ENCODE measurements around the gene ARHGEF6. TPM values are rescaled to one million over a fixed set of nuclear protein-coding genes. Genes with fewer than 3 reads are reported as not detected.

ARHGEF6 gene
- polyA plus RNA-seq, 1 donor from 2014 or later = 1.8 TPM

DNA sequence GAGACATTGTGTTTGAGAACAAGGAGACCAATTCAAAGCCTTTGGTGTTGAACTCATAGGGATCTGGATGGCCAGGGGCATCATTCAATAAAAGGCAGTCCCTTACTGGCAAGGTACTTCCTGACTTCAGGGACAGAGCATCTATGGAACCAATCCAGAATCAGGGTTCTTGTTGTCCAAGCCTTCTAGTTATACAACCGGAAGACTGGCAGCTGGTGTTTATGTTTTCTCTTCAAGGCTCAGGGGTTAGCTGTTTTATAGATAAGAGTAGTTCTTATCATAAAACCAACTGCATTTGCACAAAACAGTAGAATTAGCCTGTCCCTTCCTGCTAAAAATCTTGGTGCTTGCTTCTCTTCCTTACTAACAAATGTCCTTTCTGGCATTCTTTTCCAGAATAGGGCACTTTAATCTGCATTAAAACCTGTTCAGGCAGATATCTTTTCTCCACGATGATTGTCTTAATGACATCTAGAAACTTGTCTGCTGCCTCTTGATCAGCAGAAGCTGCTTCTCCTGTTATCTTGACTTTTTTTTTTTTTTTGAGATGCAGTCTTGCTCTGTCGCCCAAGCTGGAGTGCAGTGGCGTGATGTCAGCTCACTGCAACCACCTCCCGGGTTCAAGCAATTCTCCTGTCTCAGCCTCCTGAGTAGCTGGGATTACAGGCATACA, 38.4 kb upstream of the ARHGEF6 start:
- Histone ChIP-seq H3K27me3 (ENCODE audit: insufficient read depth, low read depth, low read length) (no peaks in the 10 kb centered on the region), H3K9me2 (ENCODE audit: insufficient read depth, low read length) (no peaks in the 10 kb centered on the region), H3K4me2 (ENCODE audit: low read length) (no peak overlapping the region), H3K9ac (ENCODE audit: low read length) (no peak overlapping the region), H3K27ac (ENCODE audit: low read length) (no peak overlapping the region), H4K20me1 (ENCODE audit: insufficient read depth) (no peaks in the 10 kb centered on the region), H2AFZ (ENCODE audit: low read depth, low read length) (no peak overlapping the region), H3K79me2 (replicated peaks; ENCODE audit: insufficient read depth, low read length) (no peaks in the 10 kb centered on the region), H3K9me3 (ENCODE audit: low read length) (no peaks in the 10 kb centered on the region), H3K36me3 (ENCODE audit: insufficient read depth, low read length) (no peaks in the 10 kb centered on the region), H3K4me3 (ENCODE audit: low read length) (no peak overlapping the region), H3F3A (ENCODE audit: insufficient read depth, low read length, poor library complexity, severe bottlenecking) (no peaks in the 10 kb centered on the region)
- TF ChIP-seq CTCF (IDR thresholded peaks at IDR 0.05; ENCODE audit: poor library complexity, severe bottlenecking) (no peak), POLR2AphosphoS5 (IDR thresholded peaks at IDR 0.05) (no peak), EZH2 (IDR thresholded peaks at IDR 0.05; ENCODE audit: borderline replicate concordance, insufficient read depth, low read length, poor library complexity, severe bottlenecking) (no peak), RAD21 (conservative IDR thresholded peaks at IDR 0.05) (no peak), SMC3 (conservative IDR thresholded peaks at IDR 0.05; ENCODE audit: poor library complexity) (no peak), EP300 (conservative IDR thresholded peaks at IDR 0.05; ENCODE audit: poor library complexity, severe bottlenecking) (no peak)
- TF ChIP-seq, protein P1, sequence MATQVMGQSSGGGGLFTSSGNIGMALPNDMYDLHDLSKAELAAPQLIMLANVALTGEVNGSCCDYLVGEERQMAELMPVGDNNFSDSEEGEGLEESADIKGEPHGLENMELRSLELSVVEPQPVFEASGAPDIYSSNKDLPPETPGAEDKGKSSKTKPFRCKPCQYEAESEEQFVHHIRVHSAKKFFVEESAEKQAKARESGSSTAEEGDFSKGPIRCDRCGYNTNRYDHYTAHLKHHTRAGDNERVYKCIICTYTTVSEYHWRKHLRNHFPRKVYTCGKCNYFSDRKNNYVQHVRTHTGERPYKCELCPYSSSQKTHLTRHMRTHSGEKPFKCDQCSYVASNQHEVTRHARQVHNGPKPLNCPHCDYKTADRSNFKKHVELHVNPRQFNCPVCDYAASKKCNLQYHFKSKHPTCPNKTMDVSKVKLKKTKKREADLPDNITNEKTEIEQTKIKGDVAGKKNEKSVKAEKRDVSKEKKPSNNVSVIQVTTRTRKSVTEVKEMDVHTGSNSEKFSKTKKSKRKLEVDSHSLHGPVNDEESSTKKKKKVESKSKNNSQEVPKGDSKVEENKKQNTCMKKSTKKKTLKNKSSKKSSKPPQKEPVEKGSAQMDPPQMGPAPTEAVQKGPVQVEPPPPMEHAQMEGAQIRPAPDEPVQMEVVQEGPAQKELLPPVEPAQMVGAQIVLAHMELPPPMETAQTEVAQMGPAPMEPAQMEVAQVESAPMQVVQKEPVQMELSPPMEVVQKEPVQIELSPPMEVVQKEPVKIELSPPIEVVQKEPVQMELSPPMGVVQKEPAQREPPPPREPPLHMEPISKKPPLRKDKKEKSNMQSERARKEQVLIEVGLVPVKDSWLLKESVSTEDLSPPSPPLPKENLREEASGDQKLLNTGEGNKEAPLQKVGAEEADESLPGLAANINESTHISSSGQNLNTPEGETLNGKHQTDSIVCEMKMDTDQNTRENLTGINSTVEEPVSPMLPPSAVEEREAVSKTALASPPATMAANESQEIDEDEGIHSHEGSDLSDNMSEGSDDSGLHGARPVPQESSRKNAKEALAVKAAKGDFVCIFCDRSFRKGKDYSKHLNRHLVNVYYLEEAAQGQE (IDR thresholded peaks at IDR 0.05; ENCODE audit: borderline replicate concordance) = no peak

DNA sequence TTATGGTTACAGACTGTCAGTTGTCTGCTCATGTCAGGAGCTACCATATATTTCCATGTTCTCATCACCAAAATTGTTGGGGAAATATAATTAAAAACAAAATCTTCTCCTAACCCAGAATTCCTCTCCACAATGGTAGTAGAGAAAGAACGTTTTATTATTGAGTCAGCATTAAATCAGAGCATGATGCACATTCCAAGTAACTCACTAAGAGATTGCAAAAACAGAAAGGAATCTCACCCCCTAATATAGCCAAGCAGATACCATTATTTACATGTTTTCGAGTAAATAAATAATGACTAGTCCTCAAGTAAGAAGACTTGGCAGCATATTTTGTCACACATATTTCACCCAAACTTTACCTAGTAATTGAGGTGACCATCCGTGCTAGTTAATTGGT, 36.2 kb upstream of the ARHGEF6 start:
- Histone ChIP-seq H3K9me2 (ENCODE audit: insufficient read depth, low read length) (no peaks in the 10 kb centered on the region), H2AFZ (ENCODE audit: low read depth, low read length) (no peak overlapping the region), H3K4me2 (ENCODE audit: low read length) (no peak overlapping the region), H3F3A (ENCODE audit: insufficient read depth, low read length, poor library complexity, severe bottlenecking) (no peaks in the 10 kb centered on the region), H4K20me1 (ENCODE audit: insufficient read depth) (no peaks in the 10 kb centered on the region), H3K9ac (ENCODE audit: low read length) (no peak overlapping the region), H3K36me3 (ENCODE audit: insufficient read depth, low read length) (no peaks in the 10 kb centered on the region), H3K4me3 (ENCODE audit: low read length) (no peak overlapping the region), H3K9me3 (ENCODE audit: low read length) (no peaks in the 10 kb centered on the region), H3K27ac (ENCODE audit: low read length) (no peak overlapping the region), H3K79me2 (replicated peaks; ENCODE audit: insufficient read depth, low read length) (no peaks in the 10 kb centered on the region), H3K27me3 (ENCODE audit: insufficient read depth, low read depth, low read length) (no peaks in the 10 kb centered on the region)
- TF ChIP-seq RAD21 (conservative IDR thresholded peaks at IDR 0.05) (no peak), POLR2AphosphoS5 (IDR thresholded peaks at IDR 0.05) (no peak), TAF1 (IDR thresholded peaks at IDR 0.05; ENCODE audit: low read depth) (no peak), EP300 (conservative IDR thresholded peaks at IDR 0.05; ENCODE audit: poor library complexity, severe bottlenecking) (no peak), MXI1 (conservative IDR thresholded peaks at IDR 0.05; ENCODE audit: poor library complexity, severe bottlenecking) (no peak), CTCF (IDR thresholded peaks at IDR 0.05; ENCODE audit: poor library complexity, severe bottlenecking) (no peak), SMC3 (conservative IDR thresholded peaks at IDR 0.05; ENCODE audit: poor library complexity) (no peak), EZH2 (IDR thresholded peaks at IDR 0.05; ENCODE audit: borderline replicate concordance, insufficient read depth, low read length, poor library complexity, severe bottlenecking) (no peak)
- TF ChIP-seq, protein P1 (IDR thresholded peaks at IDR 0.05; ENCODE audit: borderline replicate concordance) = no peak
